Keratinocyte (primary cell): ENCODE measurements around the gene NTN3.

Experiments
- EZH2 ChIP-seq: IDR thresholded peaks from one replicate; pipeline ENCODE4 v1.6.1; 2012; ENCODE audit warnings: inconsistent platforms, mild to moderate bottlenecking, low read length, moderate library complexity
- TF ChIP-seq, protein P1 (sequence below), 3 experiments: IDR thresholded peaks in 1 of 3; conservative IDR thresholded peaks in 1 of 3; optimal IDR thresholded peaks in 1 of 3; 2 replicates in 2 of 3; 3 replicates in 1 of 3; pipeline versions ENCODE3 to v1.5.1; 2011; ENCODE audit warnings: low read length in 3 of 3, mild to moderate bottlenecking in 3 of 3, moderate library complexity in 2 of 3, control low read depth in 1 of 3, inconsistent platforms in 1 of 3; ENCODE audit not compliant: insufficient read depth in 2 of 3; ENCODE audit errors: extremely low read depth in 1 of 3

DNA sequence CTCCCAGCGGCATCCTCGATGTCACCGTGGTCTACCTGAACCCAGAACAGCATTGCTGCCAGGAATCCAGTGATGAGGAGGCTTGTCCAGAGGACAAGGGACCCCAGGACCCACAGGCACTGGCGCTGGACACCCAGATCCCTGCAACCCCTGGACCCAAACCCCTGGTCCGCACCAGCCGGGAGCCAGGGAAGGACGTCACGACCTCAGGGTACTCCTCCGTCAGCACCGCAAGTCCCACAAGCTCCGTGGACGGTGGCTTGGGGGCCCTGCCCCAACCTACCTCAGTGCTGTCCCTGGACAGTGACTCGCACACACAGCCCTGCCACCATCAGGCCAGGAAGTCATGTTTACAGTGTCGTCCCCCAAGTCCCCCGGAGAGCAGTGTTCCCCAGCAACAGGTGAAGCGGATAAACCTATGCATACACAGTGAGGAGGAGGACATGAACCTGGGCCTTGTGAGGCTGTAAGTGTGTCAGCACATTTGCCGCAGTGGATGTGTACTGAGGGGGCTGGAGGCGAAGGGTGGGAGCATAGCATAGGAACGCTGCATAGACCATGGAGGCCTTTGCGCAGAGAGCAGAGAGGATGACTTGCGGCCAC is 14.4 kb upstream of the NTN3 start:
- TF ChIP-seq, protein P1, sequence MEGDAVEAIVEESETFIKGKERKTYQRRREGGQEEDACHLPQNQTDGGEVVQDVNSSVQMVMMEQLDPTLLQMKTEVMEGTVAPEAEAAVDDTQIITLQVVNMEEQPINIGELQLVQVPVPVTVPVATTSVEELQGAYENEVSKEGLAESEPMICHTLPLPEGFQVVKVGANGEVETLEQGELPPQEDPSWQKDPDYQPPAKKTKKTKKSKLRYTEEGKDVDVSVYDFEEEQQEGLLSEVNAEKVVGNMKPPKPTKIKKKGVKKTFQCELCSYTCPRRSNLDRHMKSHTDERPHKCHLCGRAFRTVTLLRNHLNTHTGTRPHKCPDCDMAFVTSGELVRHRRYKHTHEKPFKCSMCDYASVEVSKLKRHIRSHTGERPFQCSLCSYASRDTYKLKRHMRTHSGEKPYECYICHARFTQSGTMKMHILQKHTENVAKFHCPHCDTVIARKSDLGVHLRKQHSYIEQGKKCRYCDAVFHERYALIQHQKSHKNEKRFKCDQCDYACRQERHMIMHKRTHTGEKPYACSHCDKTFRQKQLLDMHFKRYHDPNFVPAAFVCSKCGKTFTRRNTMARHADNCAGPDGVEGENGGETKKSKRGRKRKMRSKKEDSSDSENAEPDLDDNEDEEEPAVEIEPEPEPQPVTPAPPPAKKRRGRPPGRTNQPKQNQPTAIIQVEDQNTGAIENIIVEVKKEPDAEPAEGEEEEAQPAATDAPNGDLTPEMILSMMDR (optimal IDR thresholded peaks at IDR 0.05 in 1 of 3, IDR thresholded peaks at IDR 0.05 in 1 of 3, conservative IDR thresholded peaks at IDR 0.05 in 1 of 3; ENCODE audit: extremely low read depth in 1 of 3, insufficient read depth in 2 of 3, low read length in 3 of 3) = no peak
- TF ChIP-seq EZH2 = no peak
